ENCODE measurements around the gene RRP8.

The RRP8 gene

DNA sequence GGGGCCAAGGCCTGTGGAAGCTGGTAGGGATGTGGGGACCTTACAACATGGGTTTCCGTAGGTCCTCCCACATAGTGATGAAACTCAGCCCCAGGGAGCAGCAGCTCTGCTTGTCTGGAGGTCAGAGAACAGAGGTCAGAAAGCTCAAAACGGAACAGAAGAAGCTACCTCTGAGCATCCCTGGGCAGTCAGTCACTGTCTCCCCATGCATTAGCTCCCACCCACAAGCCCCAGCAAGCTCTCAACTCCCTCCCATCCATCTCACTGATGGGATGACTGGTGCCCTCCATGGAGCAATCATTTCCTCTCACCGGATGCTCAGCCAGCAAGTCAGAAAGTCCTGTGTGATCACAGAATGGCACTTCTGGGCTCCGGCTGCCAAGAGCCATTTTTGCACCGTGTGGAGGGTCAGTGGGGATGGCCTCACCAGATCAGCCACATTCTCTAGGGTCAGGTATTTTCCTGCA lies 13.9 kb upstream of the RRP8 start:
- no peak for DNase-seq (ENCODE audit: low read depth)

DNA sequence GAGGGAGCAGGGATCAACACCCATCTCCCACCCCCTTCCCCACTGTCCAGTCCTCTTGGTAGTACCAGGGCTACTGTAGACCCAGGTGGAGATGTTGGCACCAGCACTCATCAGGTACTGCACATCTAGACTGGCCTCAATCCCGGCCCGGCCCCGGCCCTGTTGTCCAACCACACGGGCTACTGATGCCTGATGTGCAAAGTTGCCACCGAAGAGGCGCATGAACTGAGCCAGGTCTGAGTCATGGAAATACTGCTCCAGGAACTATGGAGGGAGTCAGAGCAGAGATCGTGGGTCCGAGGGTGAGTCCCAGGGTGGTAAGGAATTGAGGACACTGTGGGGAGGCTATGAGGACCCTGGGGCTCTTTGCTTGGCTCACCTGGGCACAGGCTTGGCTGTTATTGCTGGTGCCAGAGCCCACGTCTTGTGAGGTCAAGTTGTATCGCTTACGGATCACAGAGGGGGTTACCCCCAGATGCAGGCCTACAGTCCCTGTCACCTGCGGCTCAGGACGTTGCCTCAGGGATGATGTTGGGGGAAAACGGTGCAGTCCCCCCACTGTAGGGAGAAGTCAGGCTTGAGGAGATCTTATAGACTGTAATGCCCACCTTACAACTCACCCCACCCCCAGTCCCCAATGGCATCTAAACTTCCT lies 13.3 kb upstream of the RRP8 start:
- DNase-seq (ENCODE audit: low read depth), result no peak

DNA sequence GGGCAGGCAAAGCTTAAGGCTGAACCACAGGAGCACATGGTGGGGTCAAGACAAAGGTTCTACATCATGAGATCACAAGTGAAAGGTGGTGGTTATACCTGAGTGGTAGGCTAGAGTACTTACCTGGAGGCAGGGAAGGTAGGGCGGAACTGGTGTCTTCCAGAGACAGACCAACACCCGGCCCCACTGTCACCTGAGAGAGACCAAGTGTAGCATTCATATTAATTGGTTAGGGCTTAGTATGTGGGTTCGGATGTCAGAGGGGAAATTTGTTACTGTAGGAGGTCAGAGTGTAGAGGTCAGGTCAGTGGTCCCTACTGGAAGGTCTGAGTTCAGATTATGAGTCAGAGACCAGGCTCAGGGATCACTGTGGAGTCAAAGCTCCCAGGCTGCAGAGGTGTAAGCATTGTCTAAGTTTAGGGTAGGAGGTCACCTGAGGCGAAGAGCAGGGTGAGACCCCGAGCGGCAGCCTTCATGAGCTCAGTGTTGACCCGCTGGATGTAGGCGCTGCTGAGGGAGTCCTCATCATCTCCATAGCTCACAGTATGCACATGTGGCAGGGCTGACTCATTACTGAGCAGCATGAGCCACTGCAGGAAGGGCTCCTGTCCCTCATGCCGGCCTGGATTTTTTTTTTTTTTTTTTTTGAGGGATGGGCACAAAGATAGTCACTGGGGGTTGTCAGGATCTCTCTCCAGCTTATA lies 12.6 kb upstream of the RRP8 start:
- DNase-seq (ENCODE audit: low read depth), result no peak

DNA sequence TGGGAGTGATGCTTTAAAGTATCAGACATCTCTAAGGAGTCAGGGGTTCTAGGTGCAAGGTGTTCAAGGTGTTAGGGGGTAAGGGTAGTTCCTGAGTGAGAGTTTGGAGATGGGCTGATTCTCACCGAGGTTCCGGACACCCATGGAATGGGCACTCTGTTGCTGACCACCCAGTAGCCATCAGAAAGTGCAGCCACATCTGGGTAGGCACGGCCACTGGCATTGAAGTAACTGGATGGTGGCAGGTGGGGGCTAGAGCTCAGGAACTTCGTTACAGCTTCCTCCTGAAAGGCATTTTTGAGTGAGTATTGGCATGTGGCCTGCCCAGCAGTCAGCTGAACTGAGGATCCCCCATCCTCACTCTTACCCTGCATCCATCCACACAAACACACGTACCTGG lies 11.6 kb upstream of the RRP8 start:
- DNase-seq (ENCODE audit: low read depth), result no peak

DNA sequence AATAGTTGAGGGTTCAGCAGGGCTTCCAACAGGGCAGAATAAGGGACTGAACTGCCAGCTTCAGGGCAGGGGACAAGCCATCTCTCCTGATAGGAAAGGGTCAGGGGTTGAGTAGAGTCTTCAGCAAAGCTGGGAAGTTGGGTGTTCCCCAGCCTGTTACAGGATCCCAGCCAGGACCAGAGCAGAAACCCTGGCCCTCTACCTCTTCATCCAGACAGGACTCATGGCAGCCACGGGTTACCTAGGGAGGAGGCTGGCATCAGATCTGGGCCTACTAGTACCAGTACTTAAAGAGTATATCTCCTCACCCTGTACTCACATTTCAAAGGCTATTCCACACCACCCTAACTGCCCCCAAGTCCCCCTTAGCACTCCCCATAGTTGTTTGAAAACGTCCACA lies 11.0 kb upstream of the RRP8 start:
- no peak for DNase-seq (ENCODE audit: low read depth)

DNA sequence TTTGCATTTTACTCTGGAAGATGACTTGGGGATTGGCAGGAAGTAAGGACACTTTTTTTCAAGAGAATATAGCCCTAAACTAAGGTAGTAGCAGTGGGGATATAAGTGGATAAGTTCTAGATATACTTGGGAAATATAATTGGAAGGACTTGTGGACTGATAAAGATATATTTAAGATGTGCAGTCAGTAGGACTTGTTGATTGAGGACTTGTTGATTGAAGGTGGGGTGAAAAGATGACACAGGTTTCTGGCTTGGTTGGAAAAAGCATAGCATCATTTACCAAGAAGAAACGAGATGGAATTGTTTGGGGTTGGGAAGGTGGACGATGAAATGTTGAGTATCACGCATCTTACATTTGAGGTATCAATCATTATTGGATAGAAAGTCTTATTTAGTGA lies 10.1 kb upstream of the RRP8 start:
- DNase-seq (ENCODE audit: low read depth), result no peak

DNA sequence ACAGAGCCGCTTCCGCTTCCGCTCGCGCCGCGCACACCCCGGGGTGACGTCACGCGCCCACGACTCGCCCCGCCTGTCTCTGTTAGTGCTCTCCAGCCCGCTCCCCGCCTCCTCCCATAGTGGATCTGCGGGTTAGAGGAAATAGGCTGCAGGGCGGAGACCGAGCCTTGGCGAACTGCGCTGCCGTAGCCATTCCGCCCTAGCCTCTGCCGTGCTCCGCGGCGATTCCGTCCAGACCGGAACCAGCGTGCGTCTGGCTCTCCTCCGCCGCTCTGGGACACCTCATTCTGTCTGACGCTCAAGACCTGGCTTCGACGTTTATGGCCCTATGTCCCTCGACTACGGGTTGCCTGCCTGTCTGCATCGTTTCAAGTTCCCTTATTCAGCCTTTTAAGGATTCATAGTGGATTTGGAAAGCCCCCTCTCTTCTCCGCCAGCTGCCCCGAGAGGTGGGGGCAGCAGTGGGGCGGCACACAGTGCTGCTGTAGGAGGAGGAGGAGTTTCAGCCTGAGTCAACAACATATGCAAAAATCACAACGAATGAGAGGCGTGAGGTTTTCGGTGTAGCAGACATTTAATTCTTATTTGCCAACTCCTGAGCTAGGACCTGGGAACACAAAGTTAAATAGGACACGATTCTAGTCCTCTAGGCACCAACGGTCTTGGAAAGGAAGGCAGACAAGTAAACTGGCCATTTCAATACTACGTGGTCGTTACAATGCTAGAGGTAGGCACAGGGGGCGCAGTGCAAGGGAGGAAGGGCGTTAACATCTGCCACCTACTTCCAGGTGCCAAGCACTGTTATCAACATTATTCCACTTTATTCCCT lies 9.0 kb upstream of the RRP8 start, which contains the start of gene TAF10:
TSS of gene TAF10 (minus strand) at position 4 of the 829 bp plus-strand sequence. CDS start 27 bp downstream, outside the sequence.
- DNase-seq (ENCODE audit: low read depth), result peak; percentile 94

DNA sequence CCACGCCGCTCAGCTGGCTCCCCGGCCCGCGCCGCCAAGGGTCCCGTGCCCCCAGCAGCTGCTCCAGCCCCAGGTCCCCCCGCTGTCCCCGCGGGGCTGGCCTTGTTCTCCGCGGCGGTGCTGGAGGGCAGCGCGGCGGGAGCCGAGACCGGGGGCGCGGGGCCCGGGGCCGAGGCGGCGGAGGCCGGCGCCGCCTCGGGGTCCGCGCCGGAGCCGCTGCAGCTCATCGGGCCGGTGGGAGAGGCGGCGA lies 8.5 kb upstream of the RRP8 start:
- no peak for DNase-seq (ENCODE audit: low read depth)

DNA sequence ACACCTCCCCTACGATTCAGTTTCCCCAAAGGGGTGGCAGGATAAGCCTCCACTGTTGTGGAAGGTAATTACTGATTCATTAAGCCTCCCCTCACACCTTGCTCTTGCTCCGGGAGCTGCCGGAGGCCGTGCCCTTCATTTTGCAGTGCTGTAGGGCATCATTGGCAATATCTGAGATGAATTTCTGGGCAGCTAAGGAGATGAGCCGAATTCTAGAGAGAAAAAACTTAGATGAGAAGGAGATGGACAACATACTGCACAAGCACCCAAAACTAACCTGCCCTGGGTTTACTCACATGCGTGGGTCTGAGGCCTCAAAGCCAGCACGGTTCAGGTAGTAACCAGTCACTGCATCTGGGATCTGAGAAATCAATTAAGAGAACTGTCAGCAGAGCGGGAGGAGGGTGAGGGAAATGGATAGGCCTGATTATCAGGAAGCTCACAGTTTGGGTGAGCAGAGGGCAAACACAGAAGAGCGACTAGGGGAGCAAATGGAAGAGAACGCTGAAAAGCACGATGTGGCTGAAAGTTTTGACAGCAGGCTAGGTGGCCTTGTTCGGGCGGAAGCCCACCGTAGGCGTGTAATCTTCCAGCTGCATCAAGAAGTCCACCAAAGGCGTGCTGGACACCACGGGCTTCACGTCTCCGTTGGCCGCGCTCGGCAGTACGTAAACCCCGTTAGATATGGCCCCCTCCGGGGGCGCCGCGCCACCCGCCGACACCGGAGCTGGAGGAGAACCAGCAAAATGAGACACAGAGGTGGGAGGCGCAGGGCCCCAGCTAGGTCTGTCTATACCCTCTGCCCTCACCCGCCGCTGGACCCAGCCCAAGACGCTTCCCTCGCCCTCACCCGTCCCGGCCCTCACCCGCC lies 7.9 kb upstream of the RRP8 start:
- no peak for DNase-seq (ENCODE audit: low read depth)

DNA sequence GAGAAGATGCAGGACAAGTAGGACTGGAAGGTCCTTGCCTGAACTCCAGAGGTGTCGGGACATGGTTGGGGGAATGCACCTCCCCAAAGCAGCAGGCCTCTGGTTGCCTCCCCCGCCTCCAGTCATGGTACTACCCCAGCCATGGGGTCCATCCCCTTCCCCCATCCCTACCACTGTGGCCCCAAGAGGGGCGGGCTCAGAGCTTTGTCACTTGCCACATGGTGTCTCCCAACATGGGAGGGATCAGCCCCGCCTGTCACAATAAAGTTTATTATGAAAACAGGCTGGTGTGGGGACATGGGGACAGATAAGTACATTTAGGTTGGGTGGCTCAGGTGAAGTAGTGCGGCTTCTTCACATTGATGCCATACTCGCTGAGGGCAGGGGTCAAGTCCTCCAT lies 7.2 kb upstream of the RRP8 start:
- no peak for DNase-seq (ENCODE audit: low read depth)

DNA sequence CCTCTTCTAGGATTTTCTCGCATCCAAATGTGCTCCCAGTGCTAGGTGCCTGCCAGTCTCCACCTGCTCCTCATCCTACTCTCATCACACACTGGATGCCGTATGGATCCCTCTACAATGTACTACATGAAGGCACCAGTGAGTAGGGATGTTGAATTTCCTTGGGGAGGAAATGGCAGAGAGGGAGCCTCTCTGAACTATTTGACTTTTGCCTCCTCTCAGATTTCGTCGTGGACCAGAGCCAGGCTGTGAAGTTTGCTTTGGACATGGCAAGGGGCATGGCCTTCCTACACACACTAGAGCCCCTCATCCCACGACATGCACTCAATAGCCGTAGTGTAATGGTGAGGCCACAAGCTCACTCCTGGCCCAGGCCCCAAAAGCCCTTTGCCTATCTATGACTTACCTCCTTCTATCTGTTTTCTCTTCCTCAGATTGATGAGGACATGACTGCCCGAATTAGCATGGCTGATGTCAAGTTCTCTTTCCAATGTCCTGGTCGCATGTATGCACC lies 6.1 kb upstream of the RRP8 start:
- no peak for DNase-seq (ENCODE audit: low read depth)

DNA sequence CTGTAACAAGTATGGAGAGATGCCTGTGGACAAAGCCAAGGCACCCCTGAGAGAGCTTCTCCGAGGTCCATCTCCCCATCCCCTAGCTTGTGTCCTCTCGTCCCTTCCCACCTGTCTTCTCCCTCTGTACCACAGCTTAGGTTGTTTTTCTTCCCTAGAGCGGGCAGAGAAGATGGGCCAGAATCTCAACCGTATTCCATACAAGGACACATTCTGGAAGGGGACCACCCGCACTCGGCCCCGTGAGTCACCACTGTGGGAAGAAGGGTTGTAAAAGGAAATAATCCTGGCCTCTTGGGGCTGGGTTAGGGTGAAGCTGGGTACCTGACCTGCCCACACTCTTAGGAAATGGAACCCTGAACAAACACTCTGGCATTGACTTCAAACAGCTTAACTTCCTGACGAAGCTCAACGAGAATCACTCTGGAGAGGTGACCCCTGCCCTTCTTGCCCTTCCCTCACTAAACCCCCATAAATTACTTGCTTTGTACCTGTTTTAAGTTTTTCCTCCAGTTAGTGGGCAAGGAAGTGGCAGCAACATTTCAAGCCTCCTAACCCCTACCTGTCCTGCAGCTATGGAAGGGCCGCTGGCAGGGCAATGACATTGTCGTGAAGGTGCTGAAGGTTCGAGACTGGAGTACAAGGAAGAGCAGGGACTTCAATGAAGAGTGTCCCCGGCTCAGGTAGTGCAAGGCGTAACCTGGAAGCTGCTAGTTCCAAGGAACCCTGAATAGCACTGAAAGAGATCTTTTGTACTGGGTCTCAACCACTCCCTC lies 5.5 kb upstream of the RRP8 start:
- no peak for DNase-seq (ENCODE audit: low read depth)

DNA sequence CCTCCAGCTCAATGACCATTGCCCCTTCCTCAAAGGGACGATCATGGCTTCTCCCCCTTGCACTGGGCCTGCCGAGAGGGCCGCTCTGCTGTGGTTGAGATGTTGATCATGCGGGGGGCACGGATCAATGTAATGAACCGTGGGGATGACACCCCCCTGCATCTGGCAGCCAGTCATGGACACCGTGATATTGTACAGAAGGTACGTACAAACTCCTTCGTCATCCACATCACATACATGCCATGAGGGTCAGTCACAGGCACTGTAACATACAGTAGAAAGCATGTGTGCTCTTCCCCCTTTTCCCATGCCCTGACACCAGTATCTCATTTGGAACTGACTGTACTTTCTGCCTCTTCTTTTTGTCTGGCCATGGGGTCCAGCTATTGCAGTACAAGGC lies 4.6 kb upstream of the RRP8 start:
- DNase-seq (ENCODE audit: low read depth), result no peak

DNA sequence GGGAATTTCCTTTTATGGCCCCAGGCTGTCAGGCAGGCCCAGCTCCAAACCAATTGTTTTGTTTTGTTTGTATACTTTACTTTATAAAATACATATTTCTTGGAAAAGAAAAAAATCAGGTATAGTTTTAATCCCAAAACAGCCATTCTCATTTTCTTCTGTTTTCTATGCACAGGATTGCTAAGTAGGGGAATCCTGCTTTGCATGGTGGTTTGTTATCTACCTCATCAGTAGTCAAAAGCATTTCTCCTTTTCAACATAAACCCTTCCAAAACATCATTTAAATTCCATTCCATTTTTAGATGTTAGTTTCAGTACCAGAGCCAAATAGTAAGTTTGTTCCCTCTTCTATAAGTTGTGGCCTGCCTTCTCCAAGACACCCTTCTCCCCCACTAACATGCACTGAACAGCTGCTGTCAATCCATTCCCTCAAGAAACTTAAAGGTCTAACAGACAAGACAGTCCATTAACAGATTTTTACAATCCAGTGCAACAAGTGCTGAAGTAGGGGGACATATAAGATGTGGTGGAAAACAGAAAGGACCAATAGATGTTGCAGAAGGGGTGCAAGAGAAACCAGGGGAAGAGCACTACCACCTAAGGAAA lies 3.9 kb upstream of the RRP8 start:
- DNase-seq (ENCODE audit: low read depth), result no peak

DNA sequence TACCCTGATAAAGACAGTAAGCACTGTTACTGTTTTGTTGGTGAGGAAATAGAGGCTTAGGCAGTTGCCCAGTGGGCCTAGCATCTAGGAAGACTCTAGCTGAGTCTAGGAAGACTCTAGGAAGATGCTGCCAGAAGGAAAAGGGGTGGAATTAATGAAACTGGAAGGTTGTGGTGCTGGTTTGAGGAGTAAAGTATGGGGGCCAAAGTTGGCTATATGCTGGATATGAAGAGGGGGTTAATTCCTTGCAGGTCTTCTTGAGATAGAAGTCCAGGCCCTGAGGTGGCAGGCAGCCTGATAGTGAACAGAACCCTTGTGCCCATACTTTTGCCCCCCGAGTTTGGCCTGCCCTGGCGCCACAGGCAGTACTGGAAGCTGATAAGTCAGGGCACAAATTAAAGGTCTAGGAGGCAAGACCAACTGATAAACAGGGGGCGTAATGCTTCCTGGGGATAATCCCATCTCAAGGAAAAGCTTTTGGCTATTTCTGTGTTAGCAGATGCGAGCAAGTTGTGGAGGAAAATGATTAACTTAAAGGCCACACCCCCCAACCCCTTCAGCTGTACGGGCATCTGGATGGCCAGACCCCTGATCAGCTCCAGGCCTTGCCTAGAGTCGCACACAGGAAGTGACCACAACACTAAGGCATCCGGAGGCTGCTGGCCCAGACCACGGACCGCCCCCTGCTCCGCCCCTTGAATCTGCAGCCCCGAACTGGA lies 3.2 kb upstream of the RRP8 start:
- peak; percentile 50 for DNase-seq (ENCODE audit: low read depth)

DNA sequence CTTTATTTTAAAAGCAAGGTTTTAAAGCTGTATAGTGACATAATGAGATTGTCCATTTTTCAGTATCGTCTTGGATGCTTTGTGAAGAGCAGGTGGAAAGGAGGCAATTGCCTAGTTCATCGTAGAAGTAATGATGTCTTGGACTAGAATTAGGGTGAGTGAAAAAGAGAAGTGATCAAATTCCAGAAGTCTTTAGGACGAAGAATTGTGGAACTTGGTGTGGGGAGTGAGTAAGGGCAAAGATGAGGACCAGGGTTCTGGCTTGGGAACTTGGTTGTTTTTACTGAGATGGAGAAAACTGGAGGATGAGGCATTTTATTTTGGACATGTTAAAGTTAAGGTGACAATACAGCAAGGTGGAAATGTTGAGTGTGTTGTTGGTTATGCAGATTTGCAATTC lies 1.4 kb upstream of the RRP8 start:
- no peak for DNase-seq (ENCODE audit: low read depth)

DNA sequence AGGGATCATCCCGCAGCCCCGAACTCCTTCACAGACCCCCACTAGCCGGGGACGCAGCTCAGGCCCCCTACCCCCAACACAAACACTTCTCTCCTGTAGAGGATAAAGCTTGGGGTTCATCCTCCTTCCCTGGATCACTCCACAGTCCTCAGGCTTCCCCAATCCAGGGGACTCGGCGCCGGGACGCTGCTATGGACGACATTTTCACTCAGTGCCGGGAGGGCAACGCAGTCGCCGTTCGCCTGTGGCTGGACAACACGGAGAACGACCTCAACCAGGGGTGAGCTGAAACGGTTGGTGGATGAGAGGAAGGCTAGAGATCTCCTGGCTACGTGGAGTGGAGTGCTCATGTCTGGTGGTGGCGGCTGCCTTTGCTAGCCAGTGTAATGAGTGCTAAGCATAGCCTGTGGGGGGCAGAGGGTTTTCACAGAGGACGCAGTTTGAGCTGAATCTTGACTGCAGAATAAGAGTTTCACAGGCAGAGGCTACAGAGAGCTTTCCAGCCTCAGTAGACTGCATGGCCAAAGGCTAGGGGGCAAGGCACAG lies 738 bp upstream of the RRP8 start:
- no peak for DNase-seq (ENCODE audit: low read depth)

DNA sequence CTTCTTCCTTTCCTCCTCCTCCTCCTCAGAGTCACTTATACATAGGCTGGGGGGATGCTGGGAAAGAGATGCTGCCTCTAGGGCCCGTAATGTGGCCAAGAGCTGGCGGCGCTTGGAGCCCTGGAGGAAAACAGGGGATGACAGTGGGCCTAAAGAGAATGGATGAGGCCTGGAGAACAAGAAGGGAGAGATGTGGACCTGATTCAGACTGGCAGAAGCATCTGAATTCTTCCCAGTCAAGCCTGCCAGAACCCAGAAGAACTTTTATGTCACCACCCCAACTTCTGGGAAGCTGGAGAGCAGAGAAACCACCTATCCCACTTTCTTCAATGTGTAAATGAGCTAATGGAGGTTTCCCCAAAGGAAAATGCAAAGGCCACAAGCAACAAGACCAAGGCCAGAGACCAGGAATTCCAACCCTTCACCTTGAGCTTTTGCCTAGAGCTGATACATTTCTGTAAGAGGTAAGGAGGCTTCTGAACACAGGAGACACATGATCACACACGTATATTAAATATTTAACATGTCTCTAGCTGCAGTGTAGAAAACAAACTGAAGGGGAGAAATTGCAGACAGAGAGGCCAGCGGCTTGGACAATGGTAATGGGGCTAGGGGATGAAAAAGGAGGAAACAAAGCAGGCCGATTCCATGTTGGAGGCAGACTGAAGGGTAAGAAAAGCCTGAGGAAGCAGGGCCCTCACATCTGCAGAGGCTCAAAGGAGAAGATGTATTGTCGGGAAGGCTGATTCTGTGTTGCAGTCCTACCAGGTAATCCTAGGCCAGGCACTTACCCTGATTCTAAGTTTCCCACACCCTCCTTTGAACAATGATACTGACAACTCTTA lies 1.1 kb downstream of the RRP8 start:
- DNase-seq (ENCODE audit: low read depth), result no peak

DNA sequence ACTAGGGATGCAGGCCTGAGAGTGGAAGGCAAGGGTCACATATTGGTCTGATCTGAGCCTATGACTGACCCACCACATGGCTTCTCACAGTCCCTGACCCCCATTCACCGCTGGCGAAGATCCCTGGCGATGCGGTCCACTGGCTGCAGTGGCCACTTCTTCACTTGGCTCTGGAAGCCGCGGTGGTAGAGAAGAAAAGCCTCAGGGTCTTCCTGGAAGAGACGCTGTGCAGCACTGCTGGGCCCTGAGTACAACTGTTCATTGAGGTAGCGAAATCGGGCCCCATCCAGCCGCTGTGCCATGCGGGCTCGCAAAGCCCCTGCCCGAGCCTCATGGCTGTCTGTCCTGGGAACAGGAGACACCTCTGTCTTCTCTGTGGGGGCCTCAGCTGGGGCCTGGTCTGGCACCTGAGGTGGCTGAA lies 2.4 kb downstream of the RRP8 start:
- no peak for DNase-seq (ENCODE audit: low read depth)

All from stimulated activated CD8-positive, alpha-beta memory T cell treated with anti-CD3 and anti-CD28 coated beads, Interleukin-4, amount 100 ng/mL, for 24 hours (primary cell).